ENCODE results near the gene BAG5. TPM values are rescaled to one million over a fixed set of nuclear protein-coding genes. Genes with fewer than 3 reads are reported as not detected.

BAG5 gene
- total and polyA plus RNA-seq, 11 donors = 4.8 to 22.8 (median 17.0) TPM

DNA sequence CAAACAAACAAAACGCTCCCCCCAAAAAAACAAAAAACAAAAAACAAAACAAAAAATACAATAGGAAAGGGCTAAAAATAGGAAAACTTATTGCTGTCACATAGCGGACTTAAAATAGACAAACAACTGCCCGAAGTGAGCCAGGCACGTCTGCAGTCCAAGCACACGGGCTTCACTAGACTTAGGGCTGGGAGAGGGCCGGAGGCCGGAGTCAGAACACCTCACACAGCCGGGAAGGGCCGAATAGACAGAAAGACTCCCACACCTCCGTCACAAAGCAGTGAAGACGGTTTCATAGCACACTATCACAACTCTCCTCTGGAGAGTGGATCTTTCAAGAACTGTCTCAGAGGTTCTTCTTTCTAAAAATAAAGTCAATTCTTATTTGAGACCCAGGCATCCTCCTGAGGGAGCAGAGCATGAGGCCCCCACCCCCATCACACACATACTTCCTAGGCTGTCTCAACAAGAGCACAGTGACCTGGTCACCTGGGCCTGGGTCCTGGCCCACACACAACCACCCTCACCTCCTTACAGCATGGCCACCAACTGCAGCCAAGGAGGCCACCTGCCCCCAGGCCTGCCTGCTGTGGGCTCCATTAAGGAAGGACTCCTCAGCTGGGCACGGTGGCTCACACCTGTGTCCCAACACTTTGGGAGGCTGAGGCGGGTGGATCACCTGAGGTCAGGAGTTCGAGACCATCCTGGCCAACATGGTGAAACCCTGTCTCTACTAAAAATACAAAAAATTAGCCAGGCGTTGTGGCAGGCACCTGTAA is 6.7 kb downstream of the BAG5 start:
- peaks cover 0 to 44% (median 28%) of the 10 kb centered on the region in 9 donors for H3K36me3 ChIP-seq
- peaks cover 3 to 98% (median 60%) of the 10 kb centered on the region in 12 donors for H3K4me1 ChIP-seq
- ATAC-seq (peak in 2 of 4 donors; percentile 22 to 28), DNase-seq (peak in 3 of 5 donors; percentile 18 to 35 (median 28))
- TF ChIP-seq, protein P1, sequence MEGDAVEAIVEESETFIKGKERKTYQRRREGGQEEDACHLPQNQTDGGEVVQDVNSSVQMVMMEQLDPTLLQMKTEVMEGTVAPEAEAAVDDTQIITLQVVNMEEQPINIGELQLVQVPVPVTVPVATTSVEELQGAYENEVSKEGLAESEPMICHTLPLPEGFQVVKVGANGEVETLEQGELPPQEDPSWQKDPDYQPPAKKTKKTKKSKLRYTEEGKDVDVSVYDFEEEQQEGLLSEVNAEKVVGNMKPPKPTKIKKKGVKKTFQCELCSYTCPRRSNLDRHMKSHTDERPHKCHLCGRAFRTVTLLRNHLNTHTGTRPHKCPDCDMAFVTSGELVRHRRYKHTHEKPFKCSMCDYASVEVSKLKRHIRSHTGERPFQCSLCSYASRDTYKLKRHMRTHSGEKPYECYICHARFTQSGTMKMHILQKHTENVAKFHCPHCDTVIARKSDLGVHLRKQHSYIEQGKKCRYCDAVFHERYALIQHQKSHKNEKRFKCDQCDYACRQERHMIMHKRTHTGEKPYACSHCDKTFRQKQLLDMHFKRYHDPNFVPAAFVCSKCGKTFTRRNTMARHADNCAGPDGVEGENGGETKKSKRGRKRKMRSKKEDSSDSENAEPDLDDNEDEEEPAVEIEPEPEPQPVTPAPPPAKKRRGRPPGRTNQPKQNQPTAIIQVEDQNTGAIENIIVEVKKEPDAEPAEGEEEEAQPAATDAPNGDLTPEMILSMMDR (IDR thresholded peaks at IDR 0.05) = no peak
- no peak for TF ChIP-seq POLR2A (IDR thresholded peaks at IDR 0.05)
- intact Hi-C loops (cut with DNase I) = loop anchor here in 1 of 10 donors (10.0 kb wide), 1 partner anchor 1029 kb away; no protein-coding TSS in a partner anchor
- H3K27ac ChIP-seq = peak overlapping the region; percentile 16 to 98 (median 91)
- WGBS, 4 donors = 56 to 68% (median 62%) methylated on average over 15 of the region's 15 CpGs
- H3K4me3 ChIP-seq = no peak overlapping the region
- H3K9me3 ChIP-seq = no peaks in the 10 kb centered on the region
- H3K27me3 ChIP-seq = no peaks in the 10 kb centered on the region

DNA sequence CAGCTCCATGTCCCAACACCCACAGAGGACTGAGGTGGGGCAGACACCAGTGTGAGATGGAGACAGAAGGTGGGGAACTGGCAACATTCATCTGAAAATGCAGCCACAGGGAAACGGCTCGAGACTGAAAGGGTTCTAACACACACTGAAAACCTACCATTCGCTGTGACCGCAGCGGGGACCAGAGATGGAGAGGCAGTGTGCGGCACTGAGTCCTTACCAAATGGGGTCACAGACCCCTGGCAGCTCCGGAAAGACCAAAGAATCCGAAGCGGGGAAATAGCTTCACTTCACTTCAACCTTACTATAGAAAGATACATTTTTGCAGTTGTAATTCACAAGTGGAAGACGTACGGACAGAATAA is 9.6 kb downstream of the BAG5 start:
- no peak for ATAC-seq

DNA sequence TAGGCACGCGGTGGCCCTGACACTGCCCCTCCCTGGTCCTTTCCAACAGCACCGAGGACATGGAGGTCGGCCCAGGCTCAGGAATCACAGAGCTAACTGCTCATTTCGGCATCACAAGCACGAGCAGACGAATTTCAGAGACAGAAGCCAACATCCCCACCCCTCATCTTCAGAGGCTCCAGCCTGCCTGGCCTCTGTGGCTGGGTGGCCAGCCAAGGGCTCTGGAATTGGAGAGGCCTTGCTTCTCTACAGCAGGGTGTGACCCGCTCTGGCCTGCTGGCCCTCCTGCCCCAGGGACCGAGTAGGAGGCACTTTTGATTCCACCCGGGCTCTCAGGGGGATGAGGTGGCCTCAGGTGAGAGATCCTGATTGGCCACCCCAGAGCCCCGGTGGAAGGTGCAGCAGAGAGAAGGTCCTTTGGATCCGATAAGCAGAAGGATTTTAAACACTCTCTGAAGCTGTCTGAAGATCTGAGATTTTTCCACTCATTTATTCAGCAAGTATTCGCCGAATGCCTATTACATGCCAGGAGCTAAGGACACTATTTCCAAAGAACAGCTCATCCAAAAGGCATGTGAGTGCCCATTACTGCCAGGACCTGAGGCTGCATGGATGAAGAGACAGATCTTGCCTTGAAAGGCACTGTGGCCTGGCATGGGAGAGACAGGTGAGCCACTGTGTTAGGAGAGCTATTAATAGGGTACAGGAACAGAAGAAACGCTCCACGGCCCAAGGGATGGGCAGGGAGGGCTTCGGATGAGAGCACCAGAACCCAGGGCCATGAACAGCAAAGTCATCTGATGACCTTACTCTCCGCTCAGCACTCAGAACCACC is 10.2 kb downstream of the BAG5 start:
- DNase-seq (peak in 3 of 5 donors; percentile 49 to 80 (median 61)), ATAC-seq (peak; percentile 27 to 57 (median 40))
- peak overlapping the region in 8 of 12 donors; percentile 24 to 43 (median 30) for H3K4me3 ChIP-seq
- peaks cover 0 to 83% (median 45%) of the 10 kb centered on the region in 12 donors for H3K4me1 ChIP-seq
- peaks cover 0 to 9% (median 1%) of the 10 kb centered on the region in 9 donors for H3K36me3 ChIP-seq
- H3K27me3 ChIP-seq = no peaks in the 10 kb centered on the region
- WGBS, 4 donors = 35 to 56% (median 44%) methylated on average over 16 to 18 of the region's 18 CpGs
- intact Hi-C loops (cut with DNase I) = loop anchor here in 2 of 10 donors (5.0 to 10.0 kb wide), 2 partner anchors 35 to 1033 kb away; no protein-coding TSS in a partner anchor
- no peak for TF ChIP-seq POLR2A (IDR thresholded peaks at IDR 0.05)
- TF ChIP-seq, protein P1 (IDR thresholded peaks at IDR 0.05) = no peak
- H3K9me3 ChIP-seq = no peaks in the 10 kb centered on the region
- peak overlapping the region; percentile 63 to 98 (median 91) for H3K27ac ChIP-seq

More for the DNA sequence above, 9.6 kb downstream of the BAG5 start:
- Histone ChIP-seq H3K27ac (peak overlapping the region; percentile 63 to 98 (median 91)), H3K27me3 (no peaks in the 10 kb centered on the region), H3K9me3 (no peaks in the 10 kb centered on the region), H3K36me3 (peaks cover 0 to 15% (median 5%) of the 10 kb centered on the region in 9 donors), H3K4me3 (no peak overlapping the region), H3K4me1 (peaks cover 0 to 88% (median 50%) of the 10 kb centered on the region in 12 donors)
- 91 to 94% (median 92%) methylated on average over 11 of the region's 11 CpGs for WGBS, 4 donors
- TF ChIP-seq POLR2A (IDR thresholded peaks at IDR 0.05) = no peak
- TF ChIP-seq, protein P1 (IDR thresholded peaks at IDR 0.05) = no peak
- intact Hi-C loops (cut with DNase I) = loop anchor here in 2 of 10 donors (5.0 to 10.0 kb wide), 2 partner anchors 36 to 1032 kb away; no protein-coding TSS in a partner anchor
- DNase-seq = no peak

All from heart left ventricle (tissue), 16 donors.